Left renal pelvis (tissue), 4 donors: ENCODE measurements around the gene MYL2. TPM values are rescaled to one million over a fixed set of nuclear protein-coding genes. Genes with fewer than 3 reads are reported as not detected.

Source experiments
- DNase-seq, 4 donors: peaks; one replicate each; pipeline ENCODE4 v3.0.0-alpha.2; 2013; ENCODE audit warnings: low read depth in 4 of 4, low spot score in 3 of 4
- polyA plus RNA-seq, 4 donors: library from polyadenylated mRNA; unstranded; fragments of 120-200 nt; gene quantifications; one replicate each; pipeline ENCODE4 v1.2.1, GENCODE V29; 2013; ENCODE audit not compliant: insufficient read length in 4 of 4

The MYL2 gene
- polyA plus RNA-seq, 4 donors: not detected

GRCh38 chr12:110901401-110901800 lies 19.0 kb downstream of the MYL2 start:
- no peak for DNase-seq

GRCh38 chr12:110896559-110896958 lies 23.8 kb downstream of the MYL2 start:
- DNase-seq: no peak

GRCh38 chr12:110893956-110894355 lies 26.4 kb downstream of the MYL2 start:
- DNase-seq: no peak

GRCh38 chr12:110889361-110889760 lies 31.0 kb downstream of the MYL2 start:
- no peak for DNase-seq

- no peak for DNase-seq
Observed at GRCh38 chr12:110888256-110888991, 32.0 kb downstream of the MYL2 start.

GRCh38 chr12:110885152-110885840 lies 35.1 kb downstream of the MYL2 start:
- no peak for DNase-seq

- DNase-seq: no peak
Observed at GRCh38 chr12:110883251-110883650, 37.1 kb downstream of the MYL2 start.

GRCh38 chr12:110880651-110881050 lies 39.7 kb downstream of the MYL2 start:
- DNase-seq: no peak

- no peak for DNase-seq
Observed at GRCh38 chr12:110874781-110875180, 45.6 kb downstream of the MYL2 start.

- no peak for DNase-seq
Observed at GRCh38 chr12:110874351-110874750, 46.0 kb downstream of the MYL2 start.

GRCh38 chr12:110872100-110872499 lies 48.3 kb downstream of the MYL2 start:
- DNase-seq: no peak

GRCh38 chr12:110869803-110870202 lies 50.6 kb downstream of the MYL2 start:
- no peak for DNase-seq

GRCh38 chr12:110869026-110869425 lies 51.4 kb downstream of the MYL2 start:
- DNase-seq: no peak

GRCh38 chr12:110865521-110865920 lies 54.9 kb downstream of the MYL2 start:
- DNase-seq: no peak

- no peak for DNase-seq
Observed at GRCh38 chr12:110863161-110863560, 57.2 kb downstream of the MYL2 start.

- no peak for DNase-seq
Observed at GRCh38 chr12:110862329-110862728, 58.0 kb downstream of the MYL2 start.

- no peak for DNase-seq
Observed at GRCh38 chr12:110861729-110862128, 58.6 kb downstream of the MYL2 start.

Other genes with a start within 250 kb of the MYL2 start
- gene HVCN1, start 231.5 kb downstream of the MYL2 start, polyA plus RNA-seq: 10 to 100 TPM in 3 of 4 donors, 1 to 10 TPM in 1; 9.5 to 15.7 (median 11.3) TPM
- 100 to 1,000 TPM; 181 to 216 (median 196) TPM for gene PPP1CC, start 177.7 kb downstream of the MYL2 start, polyA plus RNA-seq
- not detected for gene CCDC63, start 73.6 kb downstream of the MYL2 start, polyA plus RNA-seq
- gene CUX2, start 113.6 kb upstream of the MYL2 start, polyA plus RNA-seq: 10 to 100 TPM in 1 of 4 donors, 1 to 10 TPM in 3; 1.7 to 10.1 (median 8.3) TPM